GM06990 (cell line): ENCODE results near the gene FBXO2.

Source experiments
- DNase-seq: peaks from one replicate; pipeline ENCODE4 v3.0.0-alpha.2; 2011; ENCODE audit not compliant: insufficient read length; ENCODE audit errors: extremely low read depth
- H3K27me3 ChIP-seq: replicated peaks from 2 replicates; pipeline ENCODE4 v1.6.0; 2011; ENCODE audit warnings: low read length; ENCODE audit not compliant: control insufficient read depth, insufficient read depth
- H3K36me3 ChIP-seq: 2 replicates; pipeline ENCODE4 v1.5.1; 2011; ENCODE audit warnings: low read length; ENCODE audit not compliant: control insufficient read depth, insufficient read depth
- H3K4me3 ChIP-seq: replicated peaks from 2 replicates; pipeline ENCODE4 v1.5.1; 2011; ENCODE audit warnings: low read depth, mild to moderate bottlenecking, control low read depth, low read length
- CTCF ChIP-seq: IDR thresholded peaks from 2 replicates; pipeline ENCODE4 v1.5.1; 2011; ENCODE audit warnings: low read length, control low read depth, mild to moderate bottlenecking, inconsistent platforms; ENCODE audit not compliant: insufficient read depth, poor library complexity, severe bottlenecking

The FBXO2 gene

GRCh38 chr1:11638121-11638520 is 16.1 kb downstream of the FBXO2 start:
- no peak for DNase-seq
- Histone ChIP-seq H3K27me3 (no peaks in the 10 kb centered on the region; the same call in 1 of the 2 replicates), H3K36me3 (no peaks in the 10 kb centered on the region), H3K4me3 (no peak overlapping the region)
- no peak for TF ChIP-seq CTCF

GRCh38 chr1:11634365-11635192 is 19.6 kb downstream of the FBXO2 start:
- H3K27me3 ChIP-seq, result peaks cover 1% of the 10 kb centered on the region; the same call in 1 of the 2 replicates
- no peak overlapping the region for H3K4me3 ChIP-seq
- no peaks in the 10 kb centered on the region for H3K36me3 ChIP-seq
- no peak for DNase-seq
- no peak for TF ChIP-seq CTCF

- Histone ChIP-seq H3K27me3 (peaks cover 1% of the 10 kb centered on the region; the same call in 1 of the 2 replicates), H3K36me3 (no peaks in the 10 kb centered on the region), H3K4me3 (no peak overlapping the region)
- no peak for DNase-seq
- TF ChIP-seq CTCF, result no peak
Measured at GRCh38 chr1:11629184-11630016, 24.8 kb downstream of the FBXO2 start.

GRCh38 chr1:11628767-11629166 is 25.5 kb downstream of the FBXO2 start:
- Histone ChIP-seq H3K36me3 (no peaks in the 10 kb centered on the region), H3K27me3 (peaks cover 1% of the 10 kb centered on the region; the same call in 1 of the 2 replicates), H3K4me3 (no peak overlapping the region)
- no peak for DNase-seq
- TF ChIP-seq CTCF, result no peak

- no peak for DNase-seq
- no peak overlapping the region for H3K4me3 ChIP-seq
- no peaks in the 10 kb centered on the region for H3K36me3 ChIP-seq
- H3K27me3 ChIP-seq, result peaks cover 1% of the 10 kb centered on the region; the same call in 1 of the 2 replicates
- TF ChIP-seq CTCF, result no peak
Measured at GRCh38 chr1:11626551-11626950, 27.7 kb downstream of the FBXO2 start.
